ENCODE measurements around the gene APBA3.

DNA sequence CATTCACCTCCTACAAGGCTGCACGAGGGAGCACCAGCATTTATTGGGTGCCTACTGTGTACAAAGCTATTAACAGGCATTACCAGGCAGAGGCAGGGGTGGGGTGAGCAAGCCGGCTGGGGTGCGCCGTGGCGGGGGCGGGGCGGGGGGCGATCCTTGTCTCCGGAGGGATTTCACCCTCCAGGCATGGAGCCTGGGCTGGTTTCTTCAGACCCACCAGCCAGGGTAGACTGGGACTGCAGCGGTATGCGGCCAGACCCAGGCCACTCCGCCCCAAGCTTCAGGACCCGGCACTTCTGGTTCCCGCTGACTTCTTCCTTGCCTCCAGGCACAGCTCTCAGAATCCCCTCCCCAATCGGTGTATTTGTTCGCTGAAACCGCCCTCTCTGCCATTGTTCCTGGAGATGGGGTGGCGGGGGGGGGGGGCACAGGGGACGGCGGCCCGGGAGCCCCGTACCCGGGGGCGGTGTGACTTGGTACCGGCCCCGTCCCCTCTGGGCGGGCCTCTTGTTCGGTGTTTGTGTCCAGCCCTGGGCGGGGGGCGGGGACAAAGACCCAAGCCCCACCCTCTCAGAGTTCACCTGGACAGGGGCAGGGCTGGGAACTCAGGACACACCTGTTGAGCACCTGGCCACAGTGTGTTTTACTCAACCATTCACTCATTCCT lies 38.9 kb downstream of the APBA3 start:
- TF ChIP-seq, protein P1, sequence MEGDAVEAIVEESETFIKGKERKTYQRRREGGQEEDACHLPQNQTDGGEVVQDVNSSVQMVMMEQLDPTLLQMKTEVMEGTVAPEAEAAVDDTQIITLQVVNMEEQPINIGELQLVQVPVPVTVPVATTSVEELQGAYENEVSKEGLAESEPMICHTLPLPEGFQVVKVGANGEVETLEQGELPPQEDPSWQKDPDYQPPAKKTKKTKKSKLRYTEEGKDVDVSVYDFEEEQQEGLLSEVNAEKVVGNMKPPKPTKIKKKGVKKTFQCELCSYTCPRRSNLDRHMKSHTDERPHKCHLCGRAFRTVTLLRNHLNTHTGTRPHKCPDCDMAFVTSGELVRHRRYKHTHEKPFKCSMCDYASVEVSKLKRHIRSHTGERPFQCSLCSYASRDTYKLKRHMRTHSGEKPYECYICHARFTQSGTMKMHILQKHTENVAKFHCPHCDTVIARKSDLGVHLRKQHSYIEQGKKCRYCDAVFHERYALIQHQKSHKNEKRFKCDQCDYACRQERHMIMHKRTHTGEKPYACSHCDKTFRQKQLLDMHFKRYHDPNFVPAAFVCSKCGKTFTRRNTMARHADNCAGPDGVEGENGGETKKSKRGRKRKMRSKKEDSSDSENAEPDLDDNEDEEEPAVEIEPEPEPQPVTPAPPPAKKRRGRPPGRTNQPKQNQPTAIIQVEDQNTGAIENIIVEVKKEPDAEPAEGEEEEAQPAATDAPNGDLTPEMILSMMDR (IDR thresholded peaks at IDR 0.05) = no peak
- no peak for TF ChIP-seq POLR2A (IDR thresholded peaks at IDR 0.05)
